ENCODE measurements around the gene SCNM1. TPM values are rescaled to one million over a fixed set of nuclear protein-coding genes. Genes with fewer than 3 reads are reported as not detected.

SCNM1 gene
- total RNA-seq, 4 donors from 2014 or later = 13.2 to 44.5 (median 24.5) TPM

DNA sequence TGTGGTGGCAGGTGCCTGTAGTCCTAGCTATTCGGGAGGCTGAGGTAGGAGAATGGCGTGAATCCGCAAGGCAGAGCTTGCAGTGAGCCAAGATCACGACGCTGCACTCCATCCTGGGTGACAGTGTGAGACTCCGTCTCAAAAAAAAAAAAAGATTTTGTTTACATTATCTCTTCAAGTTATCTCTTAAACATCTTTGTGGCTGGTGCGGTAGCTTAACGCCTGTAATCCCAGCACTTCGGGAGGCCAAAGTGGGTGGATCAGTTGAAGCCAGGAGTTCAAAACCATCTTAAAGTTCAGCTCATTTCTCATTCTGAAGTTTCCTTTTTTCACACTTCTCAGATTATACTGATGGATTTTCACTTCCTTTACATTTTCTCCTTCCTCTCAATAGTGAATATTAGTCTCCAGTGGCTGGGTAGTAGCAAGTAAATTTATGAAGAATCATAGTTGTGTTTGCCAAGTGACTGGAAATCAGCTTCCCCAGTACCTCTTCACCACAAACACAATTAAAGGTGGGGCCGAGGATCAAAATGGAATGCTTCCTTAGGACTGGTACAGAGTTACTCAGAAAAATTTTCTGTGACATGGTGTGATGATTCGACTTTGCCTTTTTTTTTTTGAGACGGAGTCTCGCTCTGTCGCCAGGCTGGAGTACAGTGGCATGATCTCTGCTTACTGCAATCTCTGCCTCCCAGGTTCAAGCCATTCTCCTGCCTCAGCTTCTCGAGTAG, 46.2 kb downstream of the SCNM1 start:
- intact Hi-C loops (cut with DNase I) = no loop called here
- TF ChIP-seq, protein P1, sequence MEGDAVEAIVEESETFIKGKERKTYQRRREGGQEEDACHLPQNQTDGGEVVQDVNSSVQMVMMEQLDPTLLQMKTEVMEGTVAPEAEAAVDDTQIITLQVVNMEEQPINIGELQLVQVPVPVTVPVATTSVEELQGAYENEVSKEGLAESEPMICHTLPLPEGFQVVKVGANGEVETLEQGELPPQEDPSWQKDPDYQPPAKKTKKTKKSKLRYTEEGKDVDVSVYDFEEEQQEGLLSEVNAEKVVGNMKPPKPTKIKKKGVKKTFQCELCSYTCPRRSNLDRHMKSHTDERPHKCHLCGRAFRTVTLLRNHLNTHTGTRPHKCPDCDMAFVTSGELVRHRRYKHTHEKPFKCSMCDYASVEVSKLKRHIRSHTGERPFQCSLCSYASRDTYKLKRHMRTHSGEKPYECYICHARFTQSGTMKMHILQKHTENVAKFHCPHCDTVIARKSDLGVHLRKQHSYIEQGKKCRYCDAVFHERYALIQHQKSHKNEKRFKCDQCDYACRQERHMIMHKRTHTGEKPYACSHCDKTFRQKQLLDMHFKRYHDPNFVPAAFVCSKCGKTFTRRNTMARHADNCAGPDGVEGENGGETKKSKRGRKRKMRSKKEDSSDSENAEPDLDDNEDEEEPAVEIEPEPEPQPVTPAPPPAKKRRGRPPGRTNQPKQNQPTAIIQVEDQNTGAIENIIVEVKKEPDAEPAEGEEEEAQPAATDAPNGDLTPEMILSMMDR (IDR thresholded peaks at IDR 0.05) = no peak
- TF ChIP-seq POLR2A (IDR thresholded peaks at IDR 0.05) = no peak
- Histone ChIP-seq H3K36me3 (peaks cover under 1 to 9% of the 10 kb centered on the region in 2 donors), H3K4me1 (peaks cover 7 to 9% of the 10 kb centered on the region in 2 donors), H3K9me3 (no peaks in the 10 kb centered on the region), H3K4me3 (replicated peaks in 1 of 3) (no peak overlapping the region), H3K27ac (no peak overlapping the region), H3K27me3 (no peaks in the 10 kb centered on the region)
- WGBS, 2 donors = 86 to 88% methylated on average over 15 of the region's 15 CpGs
- no peak for DNase-seq

DNA sequence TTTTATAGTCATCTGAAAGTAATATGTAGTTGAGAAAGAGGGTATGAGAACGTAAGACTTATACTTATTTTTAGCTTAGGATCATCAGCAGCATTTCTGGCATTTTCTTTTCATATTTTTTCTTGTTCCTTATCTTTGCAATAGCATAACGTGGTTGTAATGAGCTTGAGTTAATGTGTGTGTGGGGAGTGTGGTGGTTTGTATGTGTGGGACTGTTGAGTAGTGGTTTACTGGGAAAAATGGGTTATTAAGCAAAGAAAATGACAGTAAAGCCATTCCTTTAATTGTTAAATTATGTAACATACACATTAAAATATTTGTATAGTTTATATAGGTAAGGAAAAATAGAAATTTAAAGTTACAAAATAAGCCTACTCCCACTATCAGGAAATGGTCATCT, 47.6 kb downstream of the SCNM1 start:
- H3K27me3 ChIP-seq = no peaks in the 10 kb centered on the region
- H3K4me1 ChIP-seq = no peaks in the 10 kb centered on the region
- H3K9me3 ChIP-seq = no peaks in the 10 kb centered on the region
- intact Hi-C loops (cut with DNase I) = no loop called here
- H3K4me3 ChIP-seq (replicated peaks in 1 of 3) = no peak overlapping the region
- 37 to 40% methylated on average over 2 of the region's 2 CpGs for WGBS, 2 donors
- H3K27ac ChIP-seq = no peak overlapping the region
- TF ChIP-seq POLR2A (IDR thresholded peaks at IDR 0.05) = no peak
- TF ChIP-seq, protein P1 (IDR thresholded peaks at IDR 0.05) = no peak
- H3K36me3 ChIP-seq = peaks cover 0 to 5% of the 10 kb centered on the region in 2 donors
- no peak for DNase-seq

Other genes with a start within 250 kb of the SCNM1 start
- gene SETDB1, start 239.8 kb upstream of the SCNM1 start, total RNA-seq = 10 to 100 TPM; 35.4 to 59.9 (median 44.8) TPM
- gene CERS2, start 191.3 kb upstream of the SCNM1 start, total RNA-seq = 100 to 1,000 TPM; 158 to 183 (median 171) TPM
- 10 to 100 TPM in 2 of 4 donors, 1 to 10 TPM in 2; 5.8 to 14.9 (median 10.0) TPM for gene ANXA9, start 183.9 kb upstream of the SCNM1 start, total RNA-seq
- 100 to 1,000 TPM in 1 of 4 donors, 10 to 100 TPM in 3; 50.9 to 103 (median 90.4) TPM for gene MINDY1, start 159.2 kb upstream of the SCNM1 start, total RNA-seq
- gene PRUNE1, start 157.7 kb upstream of the SCNM1 start, total RNA-seq = 10 to 100 TPM; 66.0 to 79.0 (median 76.3) TPM
- gene BNIPL, start 129.6 kb upstream of the SCNM1 start, total RNA-seq = 10 to 100 TPM in 1 of 4 donors, 1 to 10 TPM in 3; 4.0 to 16.8 (median 5.0) TPM
- gene C1orf56, start 118.4 kb upstream of the SCNM1 start, total RNA-seq = 10 to 100 TPM in 3 of 4 donors, 1 to 10 TPM in 1; 7.8 to 22.6 (median 14.8) TPM
- 10 to 100 TPM; 64.9 to 95.3 (median 82.2) TPM for gene CDC42SE1, start 106.5 kb upstream of the SCNM1 start, total RNA-seq
- 1 to 10 TPM in 2 of 4 donors, under 1 TPM in 2; 0.46 to 1.6 (median 1.2) TPM for gene MLLT11, start 105.7 kb upstream of the SCNM1 start, total RNA-seq
- gene GABPB2, start 95.4 kb upstream of the SCNM1 start, total RNA-seq = 10 to 100 TPM; 14.9 to 22.2 (median 18.3) TPM
- gene SEMA6C, start 19.5 kb upstream of the SCNM1 start, total RNA-seq = 1 to 10 TPM; 2.5 to 5.9 (median 3.4) TPM
- 1 to 10 TPM; 2.2 to 4.2 (median 2.4) TPM for gene TNFAIP8L2, start 9.5 kb upstream of the SCNM1 start, total RNA-seq
- 10 to 100 TPM; 13.4 to 19.7 (median 15.7) TPM for gene LYSMD1, start 242 bp upstream of the SCNM1 start, total RNA-seq
- not detected for gene TMOD4, start 9.8 kb downstream of the SCNM1 start, total RNA-seq
- 10 to 100 TPM; 36.9 to 47.5 (median 39.9) TPM for gene VPS72, start 24.1 kb downstream of the SCNM1 start, total RNA-seq
- gene PIP5K1A, start 32.4 kb downstream of the SCNM1 start, total RNA-seq = 10 to 100 TPM; 53.4 to 74.5 (median 57.8) TPM
- gene PSMD4, start 88.6 kb downstream of the SCNM1 start, total RNA-seq = 100 to 1,000 TPM in 2 of 4 donors, 10 to 100 TPM in 2; 77.1 to 110 (median 96.5) TPM
- 10 to 100 TPM; 24.2 to 38.0 (median 33.7) TPM for gene ZNF687, start 116.2 kb downstream of the SCNM1 start, total RNA-seq
- 100 to 1,000 TPM in 3 of 4 donors, 10 to 100 TPM in 1; 93.1 to 110 (median 107) TPM for gene PI4KB, start 161.3 kb downstream of the SCNM1 start, total RNA-seq
- gene RFX5, start 181.1 kb downstream of the SCNM1 start, total RNA-seq = 10 to 100 TPM; 36.0 to 69.9 (median 58.4) TPM
- gene SELENBP1, start 206.6 kb downstream of the SCNM1 start, total RNA-seq = 100 to 1,000 TPM; 151 to 513 (median 310) TPM
- 100 to 1,000 TPM; 154 to 283 (median 226) TPM for gene PSMB4, start 233.4 kb downstream of the SCNM1 start, total RNA-seq

All from thyroid gland (tissue), 4 donors.